Measurements from ENCODE around the gene SNF8.

SNF8 gene

GRCh38 chr17:48882272-48882671 is 62.4 kb downstream of the SNF8 start:
- no peak for DNase-seq

Data from NCI-H2029 (cell line).